Activated CD4-positive, alpha-beta T cell treated with anti-CD3 and anti-CD28 coated beads for 24 hours (primary cell): ENCODE results near the gene RPL18A.

Experiments
- DNase-seq, 2 donors: peaks; one replicate each; pipeline ENCODE4 v3.0.0-alpha.2; 2020; ENCODE audit warnings: low read depth in 2 of 2

The RPL18A gene

DNA sequence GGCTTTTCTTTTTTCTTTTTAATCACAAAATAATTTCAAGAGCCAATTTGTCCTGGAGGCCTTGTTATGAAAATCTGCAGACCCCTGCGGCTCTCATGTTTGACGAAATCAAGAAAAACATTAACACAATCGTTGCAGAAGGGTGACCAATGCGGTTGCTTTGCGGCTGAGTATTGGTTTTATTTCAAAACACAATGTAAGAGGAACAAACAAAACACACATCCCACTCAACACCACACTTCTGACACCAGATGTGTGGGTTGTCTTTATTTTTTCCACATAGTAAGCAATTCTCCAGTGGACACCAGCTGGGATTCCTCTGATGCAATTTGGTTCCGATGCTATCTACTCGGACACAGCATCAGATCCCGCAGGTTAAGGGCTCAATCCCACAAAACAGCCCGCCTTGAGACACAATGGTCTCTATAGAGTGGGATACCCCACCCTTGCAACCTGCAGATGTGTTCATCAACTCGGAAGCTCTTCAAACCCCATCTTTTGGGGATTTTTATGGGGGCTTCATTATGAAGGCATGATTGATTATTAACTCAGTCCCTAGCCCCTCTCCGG lies 51.2 kb downstream of the RPL18A start:
- DNase-seq, result no peak
